Hepatic stellate cell (primary cell): Measurements from ENCODE around the gene DAZAP1.

Experiments
- DNase-seq: peaks from one replicate; pipeline ENCODE4 v3.0.0; 2011; ENCODE audit warnings: low spot score

Gene DAZAP1

DNA sequence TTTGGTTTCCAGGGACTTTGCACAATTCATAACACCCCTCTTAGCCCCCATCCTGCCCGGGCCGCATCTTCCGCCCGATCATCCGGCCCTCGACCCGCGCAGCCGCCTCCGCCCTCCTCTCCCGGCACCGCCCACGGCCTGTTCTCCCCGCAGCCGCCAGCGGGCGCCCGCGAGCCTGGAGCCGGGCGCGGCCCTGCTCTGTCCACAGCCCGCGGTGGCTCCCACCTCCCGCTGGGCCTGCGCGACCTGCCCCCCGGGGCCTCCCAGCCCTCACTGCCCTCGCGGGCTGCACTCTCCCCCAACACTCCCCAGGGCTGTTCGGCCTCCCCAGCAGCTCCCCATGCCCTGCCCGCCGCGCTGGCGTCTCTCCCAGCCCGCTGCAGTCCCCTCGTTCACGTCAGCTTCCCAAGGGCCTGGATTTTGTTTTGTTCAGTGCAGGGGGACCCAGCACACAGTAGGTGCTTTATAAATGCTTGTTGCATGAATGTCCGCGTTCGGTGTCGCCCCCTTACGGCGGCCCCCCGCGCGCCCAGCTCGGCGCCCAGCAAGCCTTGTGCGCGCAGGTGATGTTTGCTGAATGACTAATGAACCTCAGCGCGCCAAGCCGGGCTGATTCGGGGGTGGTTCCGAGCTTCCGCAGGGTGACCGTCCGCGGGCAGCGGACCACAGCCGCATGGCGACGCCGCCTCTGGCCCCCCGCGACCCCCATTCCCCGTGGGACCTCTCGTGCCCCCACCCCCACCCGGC, 38.0 kb downstream of the DAZAP1 start:
- DNase-seq: peak; percentile 91

DNA sequence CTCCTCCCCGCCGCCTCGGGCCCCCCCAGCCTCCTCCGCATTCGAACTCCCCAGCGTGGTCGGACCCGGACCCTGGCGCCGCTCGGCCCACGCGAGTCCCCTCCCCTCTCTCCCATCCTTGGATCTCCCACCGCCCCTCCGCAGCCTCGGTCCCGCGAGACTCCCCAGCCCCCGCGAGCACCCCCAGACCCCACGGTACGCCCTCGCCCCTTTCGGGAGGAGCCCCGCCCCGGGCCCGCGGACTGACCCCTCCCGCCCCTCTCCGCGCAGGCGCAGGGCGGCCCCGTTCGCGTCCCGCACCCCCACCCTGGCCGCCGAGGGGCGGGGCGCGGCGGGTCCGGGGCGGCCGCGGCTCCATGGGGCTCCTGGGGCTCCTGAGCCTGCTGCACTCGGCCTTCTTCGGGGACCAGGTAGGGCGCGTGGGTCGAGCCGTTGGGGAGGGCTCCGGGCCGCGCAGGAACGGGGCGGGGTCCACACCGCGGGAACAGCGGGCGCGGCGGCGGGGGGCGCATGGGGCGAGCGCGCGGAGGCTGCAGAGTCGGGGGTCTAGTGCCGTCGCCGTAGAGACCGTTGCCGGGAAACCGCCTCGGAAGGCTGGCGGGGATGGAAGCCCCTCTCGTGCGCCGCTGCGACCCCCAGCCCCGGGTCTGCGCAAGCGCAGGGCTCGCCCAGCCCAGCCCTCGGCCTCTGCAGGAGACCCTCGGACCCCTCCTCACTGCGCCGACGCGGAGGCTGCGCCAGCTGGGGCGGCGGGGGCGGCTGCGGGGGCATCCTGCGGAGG, 38.7 kb downstream of the DAZAP1 start:
- DNase-seq: no peak

DNA sequence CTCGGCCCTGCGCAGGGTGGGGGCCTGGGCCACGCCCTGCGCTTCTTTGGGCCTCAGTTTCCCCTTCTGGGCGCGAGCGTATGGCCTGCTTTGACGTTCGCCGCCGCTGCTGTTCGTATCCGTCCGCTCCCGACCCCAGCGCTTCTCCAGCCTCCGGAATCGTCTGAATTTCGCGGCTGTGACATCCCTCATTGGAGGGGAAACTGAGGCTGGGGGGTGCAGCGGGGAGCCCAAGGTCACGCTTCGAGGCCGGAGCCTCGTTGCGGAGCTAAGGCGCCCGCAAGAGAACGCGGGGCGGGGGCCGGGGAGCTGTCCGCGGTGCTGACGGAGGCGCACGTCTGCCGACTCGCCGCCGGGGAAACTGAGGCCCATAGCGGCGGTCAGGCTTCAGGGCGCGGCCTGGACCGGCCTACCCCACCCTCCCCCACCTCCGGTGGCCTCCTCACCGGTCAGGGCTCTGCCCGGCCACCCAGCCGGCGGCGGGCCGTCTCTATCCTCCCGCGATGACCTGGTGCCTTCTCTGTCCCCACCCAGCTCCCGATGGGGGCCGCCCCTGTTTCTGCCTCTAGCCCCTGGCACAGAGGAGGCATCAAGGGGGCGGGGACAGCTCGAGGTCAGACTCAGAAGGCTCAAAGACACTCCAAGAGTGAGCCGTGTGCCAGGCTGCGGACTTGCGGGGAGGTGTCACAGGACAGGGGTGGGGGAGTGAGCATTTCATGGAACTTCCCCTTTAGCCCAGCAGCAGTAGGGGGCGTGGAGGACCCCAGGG, 39.5 kb downstream of the DAZAP1 start:
- peak; percentile 29 for DNase-seq

DNA sequence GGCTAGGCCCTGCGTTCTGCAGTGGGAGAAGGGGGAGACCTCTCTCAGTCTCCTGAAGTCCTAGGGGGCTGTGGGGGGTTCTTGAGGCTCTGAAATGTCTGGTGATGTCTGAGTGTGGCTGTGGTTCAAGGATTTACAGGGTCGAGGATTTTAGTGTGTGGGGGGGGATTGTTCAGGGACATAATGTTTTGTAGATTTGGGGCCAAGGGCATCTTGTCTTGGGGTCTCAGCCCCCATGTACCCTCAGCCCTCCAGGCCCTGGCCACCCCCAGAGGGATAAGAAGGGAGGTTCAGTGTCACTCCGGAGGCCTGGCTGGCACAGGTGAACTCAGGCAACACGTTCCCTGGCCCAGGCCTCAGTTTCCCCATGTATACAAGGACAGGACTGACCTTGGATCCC, 40.1 kb downstream of the DAZAP1 start:
- DNase-seq: no peak

DNA sequence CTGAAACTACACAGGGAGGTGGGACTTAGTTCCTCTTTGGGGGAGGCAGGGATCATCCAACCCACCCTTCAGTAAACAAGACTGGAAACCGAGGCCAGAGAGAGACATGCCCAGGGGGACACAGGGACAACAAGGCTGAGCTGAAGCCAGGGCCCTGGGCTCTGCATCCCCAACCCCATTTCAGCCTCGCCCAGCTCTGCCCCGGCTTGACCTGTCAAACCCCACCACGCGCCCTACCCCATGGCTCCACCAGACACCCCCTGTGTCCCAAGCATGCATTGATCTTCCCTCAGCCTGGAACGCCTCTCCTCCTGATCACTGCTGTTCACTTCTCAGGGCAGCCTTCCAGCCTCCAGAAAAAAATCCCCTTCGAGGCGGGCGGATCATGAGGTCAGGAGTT, 40.6 kb downstream of the DAZAP1 start:
- DNase-seq: no peak

DNA sequence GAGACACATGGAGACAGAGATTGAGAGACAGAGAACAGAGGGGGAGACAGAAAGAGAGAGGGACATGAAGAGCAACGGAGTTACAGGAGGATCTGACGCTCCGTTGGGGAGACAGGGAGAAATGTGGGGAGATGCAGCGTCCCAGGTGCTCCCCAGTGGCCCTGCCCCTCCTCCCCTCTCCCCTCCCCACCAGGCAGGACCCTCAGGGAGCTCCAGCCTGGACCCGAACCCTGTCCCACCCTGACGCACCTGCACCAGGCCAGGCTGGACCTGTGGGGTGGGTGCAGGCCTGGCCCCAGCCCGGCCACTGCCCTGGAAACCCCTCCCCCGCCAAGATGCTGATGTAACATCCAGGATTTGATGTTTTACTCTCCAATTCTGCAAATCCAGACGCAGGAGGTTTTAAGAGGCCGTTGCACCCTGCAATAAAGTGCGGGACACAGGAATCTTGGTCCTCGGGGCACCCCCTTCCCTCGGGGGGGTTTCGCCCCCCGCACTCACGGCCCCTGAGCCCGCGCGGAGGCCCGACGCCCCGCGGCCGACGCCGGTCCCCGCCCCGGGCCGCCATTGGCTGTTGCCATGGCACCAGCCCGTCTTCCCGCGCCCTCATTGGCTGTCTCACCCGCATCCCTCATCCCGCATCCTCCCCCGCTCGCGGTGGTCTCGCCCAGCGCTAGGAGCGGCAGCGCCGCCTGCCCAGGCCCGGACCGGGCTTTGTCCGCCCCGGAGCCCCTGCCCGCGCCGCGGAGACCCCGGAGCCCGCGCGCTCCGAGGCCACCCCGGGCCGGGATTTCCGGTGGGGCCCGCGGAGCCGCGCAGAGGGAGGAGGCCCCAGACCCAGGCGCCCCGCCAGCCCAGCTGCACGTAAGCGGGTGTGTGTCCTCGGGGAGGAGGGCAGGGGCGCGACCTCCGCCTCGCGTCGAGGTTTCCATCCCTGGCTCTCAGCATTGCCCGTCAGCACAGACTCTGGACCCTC, 42.4 kb downstream of the DAZAP1 start, which contains the start of gene APC2:
TSS of gene APC2 (plus strand) at position 655 of the 976 bp plus-strand sequence. CDS start 2,881 bp downstream, outside the sequence.
- DNase-seq: peak; percentile 95

DNA sequence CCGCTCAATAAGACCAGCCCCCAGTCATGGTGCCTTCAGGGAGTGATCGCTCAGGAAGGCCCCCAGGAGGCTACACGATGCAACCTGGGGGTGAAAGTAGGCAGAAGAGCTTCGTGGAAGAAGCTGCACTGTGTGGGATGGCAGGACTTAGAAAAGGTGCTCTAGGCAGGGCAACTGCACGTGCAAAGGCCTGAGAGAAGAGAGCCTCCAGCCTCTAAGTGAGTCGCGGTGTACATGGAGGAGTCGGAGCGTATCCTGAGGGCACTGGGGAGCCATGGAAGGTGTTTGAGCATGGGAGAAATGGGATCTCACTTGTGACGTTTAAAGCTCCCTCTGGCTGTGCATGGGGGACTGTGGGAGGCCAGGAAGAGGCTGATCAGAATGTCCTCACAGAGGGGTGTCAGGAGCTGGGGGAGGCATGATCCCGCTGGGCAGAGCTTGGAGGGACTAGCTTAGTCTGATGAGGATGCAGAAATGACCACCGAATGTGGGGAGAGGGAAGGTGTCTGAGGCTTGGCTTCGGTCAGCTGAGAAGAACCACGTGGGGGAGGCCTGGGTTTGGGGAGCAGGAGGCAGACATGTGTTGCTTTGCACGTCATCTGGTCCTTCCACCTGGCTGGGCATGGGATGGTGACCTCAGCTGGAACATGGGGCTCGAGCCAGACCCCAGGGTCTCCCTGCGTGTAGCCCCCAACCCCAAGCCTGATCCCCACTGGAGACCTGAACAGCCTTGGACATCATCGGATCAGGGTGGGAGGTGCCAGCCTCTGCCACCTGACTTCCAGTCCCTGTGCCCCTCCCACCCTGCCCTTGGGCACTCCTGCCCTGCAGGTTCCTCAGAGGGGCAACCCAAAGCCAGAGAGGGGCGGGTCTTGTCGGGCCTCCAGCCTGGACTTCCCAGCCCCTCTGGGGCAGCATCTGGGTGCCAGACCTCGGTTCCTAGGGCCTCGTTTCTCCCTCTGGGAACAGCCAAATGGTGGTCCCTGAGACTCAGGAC, 43.6 kb downstream of the DAZAP1 start:
- DNase-seq: no peak

DNA sequence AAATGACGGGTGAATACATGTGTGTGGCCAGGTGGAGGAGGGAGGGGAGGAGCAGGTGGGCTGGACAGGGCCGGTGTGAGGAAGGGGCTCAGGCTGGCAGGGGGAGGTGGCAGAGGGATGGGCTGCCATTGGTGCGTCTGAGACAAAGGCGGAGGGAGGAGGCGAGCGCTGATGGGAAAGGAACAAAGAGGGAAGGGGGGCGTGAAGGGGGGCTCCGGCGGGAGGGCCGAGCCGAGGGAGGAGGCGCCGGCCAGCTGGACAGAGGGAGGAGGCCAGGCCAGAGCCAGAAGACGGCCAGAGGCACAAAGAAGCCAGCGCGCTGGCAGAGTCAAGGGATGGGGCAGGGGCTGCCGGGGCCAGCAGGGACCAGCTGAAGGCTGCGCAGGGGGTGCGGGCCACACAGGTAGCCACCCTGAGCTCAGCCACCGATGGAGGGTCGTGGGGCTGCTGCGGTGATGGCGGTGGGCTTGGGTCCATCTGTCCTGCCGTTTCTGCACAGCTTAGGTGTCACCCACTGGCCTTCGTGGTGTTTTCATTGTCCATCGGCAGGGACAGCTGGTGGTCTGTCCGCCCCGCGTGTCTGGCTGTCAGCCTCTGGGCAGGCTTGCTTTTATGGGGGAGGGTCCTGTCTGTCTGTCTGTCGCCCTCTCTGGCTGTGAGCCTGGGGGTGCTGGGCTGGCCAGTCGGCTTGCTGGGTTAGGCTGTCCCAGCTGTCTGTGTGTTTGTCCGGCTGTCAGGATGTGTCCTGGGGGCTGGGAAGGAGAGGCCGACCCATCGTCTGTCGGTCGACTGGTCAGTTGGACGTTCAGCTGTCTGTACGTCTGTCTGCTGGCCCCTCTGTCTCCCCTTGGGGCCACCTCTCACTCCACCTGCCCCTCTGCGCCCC, 44.8 kb downstream of the DAZAP1 start:
- DNase-seq: no peak

DNA sequence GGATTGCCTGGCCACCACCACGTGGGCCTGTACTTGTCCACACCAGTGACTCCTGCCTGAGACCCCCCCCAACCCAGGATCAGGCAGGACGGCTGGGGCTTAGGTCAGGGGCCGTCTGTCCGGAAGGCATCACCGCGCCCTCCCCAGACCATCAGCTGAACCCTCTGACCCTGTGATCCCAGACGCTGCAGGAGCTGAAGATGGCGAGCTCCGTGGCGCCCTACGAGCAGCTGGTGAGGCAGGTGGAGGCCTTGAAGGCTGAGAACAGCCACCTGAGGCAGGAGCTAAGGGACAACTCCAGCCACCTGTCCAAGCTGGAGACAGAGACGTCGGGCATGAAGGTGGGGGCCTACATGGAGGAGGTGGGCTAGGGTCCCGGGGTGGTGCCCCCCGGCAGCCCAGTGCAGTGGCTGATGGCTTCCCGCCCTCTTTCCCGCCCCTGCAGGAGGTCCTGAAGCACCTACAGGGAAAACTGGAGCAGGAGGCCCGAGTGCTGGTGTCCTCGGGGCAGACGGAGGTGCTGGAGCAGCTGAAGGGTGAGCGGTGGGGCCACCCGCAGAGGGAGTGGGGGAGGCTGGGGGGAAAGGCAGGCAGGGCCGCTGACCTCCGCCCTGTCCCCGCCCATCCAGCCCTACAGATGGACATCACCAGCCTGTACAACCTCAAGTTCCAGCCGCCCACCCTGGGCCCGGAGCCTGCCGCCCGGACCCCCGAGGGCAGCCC, 45.6 kb downstream of the DAZAP1 start:
- DNase-seq: no peak

DNA sequence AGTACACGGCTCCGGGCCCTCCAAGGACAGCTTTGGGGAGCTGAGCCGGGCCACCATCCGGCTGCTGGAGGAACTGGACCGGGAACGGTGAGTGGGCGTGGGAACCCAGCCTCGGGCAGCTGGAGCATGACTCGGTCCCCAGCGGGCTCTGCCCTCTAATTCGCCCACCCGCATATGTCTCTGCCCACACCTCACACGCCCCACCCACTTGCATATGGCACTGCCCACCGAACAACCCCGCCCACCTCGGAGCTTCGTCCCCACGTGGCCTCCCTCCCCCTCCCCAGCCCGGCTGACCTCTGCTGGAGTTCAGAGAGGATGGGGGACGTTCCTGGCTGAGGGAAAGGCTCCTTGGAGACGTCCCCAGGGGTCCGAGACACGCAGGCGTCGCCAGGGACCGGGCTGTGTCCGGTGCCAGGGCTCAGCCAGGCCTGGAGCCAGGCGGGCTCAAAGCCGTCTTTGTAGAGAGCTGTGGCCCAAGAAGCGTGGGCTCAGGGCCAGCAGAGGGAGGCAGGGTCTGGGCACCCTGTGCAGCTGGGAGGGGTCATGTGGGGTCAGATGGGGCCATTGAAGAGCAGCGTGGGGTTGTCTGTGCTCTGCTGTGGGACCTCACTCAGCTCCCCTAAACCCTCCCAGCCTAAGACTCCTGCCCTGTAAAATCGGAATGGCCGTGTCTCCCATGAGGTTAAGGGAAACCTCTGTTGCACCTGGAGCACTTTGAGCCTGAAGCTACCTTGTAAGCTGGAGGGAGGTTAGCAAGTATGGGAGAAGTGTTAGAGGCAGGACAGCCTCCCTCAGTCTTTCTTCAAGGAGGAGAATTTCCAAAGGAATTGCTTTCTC, 46.4 kb downstream of the DAZAP1 start:
- DNase-seq: peak; percentile 75

DNA sequence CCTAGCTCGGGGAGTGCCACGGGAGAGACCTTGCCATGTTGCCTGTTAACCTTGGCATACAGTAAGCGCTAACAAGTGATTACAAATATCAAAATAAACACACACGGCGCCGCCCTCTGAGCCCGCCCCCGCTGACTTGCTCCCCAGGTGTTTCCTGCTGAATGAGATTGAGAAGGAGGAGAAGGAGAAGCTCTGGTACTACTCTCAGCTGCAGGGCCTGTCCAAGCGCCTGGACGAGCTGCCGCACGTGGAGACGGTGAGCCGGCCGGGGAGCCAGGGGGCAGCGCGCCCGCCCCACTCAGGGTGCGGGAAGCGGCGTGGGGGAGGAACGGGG, 47.6 kb downstream of the DAZAP1 start:
- DNase-seq: no peak

DNA sequence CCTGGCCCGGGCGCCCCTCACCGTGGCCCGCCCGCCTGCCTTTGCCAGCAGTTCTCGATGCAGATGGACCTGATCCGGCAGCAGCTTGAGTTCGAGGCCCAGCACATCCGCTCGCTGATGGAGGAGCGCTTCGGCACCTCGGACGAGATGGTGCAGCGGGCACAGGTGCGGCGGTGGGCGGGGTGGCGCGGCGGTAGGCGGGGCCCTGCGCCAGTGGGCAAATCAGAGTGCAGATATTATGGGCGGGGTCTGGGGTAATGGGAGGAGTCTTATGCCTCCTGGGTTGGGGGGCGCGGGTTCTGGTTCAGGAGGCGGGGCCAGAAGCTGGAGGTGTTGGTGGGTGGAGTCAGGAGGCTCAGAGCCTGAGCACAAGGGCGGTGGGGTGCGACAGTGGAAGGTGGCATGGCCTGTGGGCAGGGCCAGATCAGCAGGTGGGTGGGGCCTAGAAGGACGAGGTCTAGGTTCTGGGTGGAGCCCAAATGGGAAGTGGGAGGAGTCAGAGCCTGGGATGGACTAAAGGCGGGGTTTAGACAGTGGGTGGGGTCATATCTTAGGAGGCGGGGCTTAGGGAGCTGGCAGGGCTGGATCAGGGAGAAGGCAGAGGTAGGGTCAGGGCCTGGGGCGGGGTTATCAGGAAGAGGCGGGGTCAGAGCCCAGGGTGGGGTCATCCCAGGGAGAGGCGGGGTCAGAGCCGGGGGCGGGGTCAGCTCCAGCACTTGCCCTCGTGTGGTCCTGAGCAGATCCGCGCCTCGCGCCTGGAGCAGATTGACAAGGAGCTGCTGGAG, 48.1 kb downstream of the DAZAP1 start:
- DNase-seq: peak; percentile 80

DNA sequence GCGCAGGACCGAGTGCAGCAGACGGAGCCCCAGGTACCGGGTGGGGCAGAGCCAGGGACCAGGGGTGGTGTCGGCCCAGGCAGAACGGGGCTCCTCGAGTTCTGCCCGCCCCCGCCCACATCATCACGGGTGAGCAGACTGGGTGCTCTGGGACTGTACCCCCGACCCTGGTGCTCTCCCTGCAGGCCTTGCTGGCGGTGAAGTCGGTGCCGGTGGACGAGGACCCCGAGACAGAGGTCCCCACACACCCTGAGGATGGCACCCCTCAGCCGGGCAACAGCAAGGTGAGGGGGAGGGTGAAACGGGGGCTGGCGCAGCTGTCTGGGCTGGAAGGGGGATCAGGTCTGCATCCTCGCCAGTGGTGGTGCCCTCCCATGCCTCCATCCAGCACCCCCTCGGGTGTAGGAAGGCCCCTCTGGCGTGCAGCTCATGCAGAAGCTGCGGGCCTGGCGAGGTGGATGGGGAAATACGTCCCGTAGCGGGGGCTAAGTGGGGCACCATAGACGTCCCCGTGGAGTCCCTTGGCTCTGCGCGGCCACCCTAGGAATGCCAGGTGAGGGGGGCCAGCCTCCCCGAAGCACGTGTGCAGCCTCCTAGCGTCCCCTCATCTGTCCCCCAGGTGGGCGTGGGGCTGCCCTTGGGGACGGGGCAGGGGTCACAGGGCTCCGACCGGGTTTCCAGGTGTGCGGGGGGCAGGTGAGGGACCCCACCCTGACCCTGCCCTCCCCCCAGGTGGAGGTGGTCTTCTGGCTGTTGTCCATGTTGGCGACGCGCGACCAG, 48.9 kb downstream of the DAZAP1 start:
- DNase-seq: no peak

DNA sequence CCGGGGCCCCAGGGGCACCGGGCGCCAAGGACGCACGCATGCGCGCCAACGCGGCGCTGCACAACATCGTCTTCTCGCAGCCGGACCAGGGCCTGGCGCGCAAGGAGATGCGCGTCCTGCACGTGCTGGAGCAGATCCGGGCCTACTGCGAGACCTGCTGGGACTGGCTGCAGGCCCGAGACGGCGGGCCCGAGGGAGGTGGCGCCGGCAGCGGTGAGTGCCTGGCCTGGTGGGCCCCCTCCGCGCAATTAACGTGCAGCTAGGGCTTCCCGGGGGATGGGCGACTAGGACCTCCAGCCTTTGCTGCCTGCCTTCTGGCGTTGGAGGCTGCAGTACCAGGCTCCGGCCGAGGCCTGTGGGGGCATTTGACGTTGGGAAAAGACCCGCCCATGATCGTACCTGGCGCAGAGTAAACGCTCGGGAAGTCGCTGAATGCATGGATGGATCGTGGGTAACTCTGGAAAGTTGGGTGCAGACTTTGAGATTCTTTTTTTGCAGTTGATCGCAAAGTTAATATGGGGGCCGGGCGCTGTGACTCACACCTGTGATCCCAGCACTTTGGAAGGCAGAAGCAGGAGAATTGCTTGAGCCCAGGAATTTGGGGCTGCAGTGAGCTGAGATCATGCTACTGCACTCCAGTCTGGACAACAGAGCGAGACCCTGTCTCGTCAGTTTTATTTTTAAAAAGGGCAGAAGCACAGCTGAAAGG, 49.8 kb downstream of the DAZAP1 start:
- no peak for DNase-seq

DNA sequence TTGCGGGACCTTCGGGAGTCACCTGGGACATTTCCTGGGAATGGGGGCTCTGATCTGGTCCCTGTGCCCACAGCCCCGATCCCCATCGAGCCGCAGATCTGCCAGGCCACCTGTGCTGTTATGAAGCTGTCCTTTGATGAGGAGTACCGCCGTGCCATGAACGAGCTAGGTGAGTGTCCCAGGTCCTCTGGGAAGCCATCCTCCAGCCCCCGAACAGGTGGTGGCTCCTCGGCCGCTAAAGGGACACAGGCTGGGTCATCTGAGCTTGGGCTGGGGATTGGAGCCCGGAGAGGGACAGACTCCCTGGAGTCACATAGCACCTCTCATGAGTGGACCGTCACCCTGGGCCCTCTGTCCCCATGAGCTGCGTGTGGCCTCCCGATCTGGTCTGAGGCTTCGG, 50.5 kb downstream of the DAZAP1 start:
- DNase-seq: no peak
